Mammary epithelial cell (primary cell): ENCODE measurements around the gene DZIP1L.

ENCODE experiments used
- EZH2 ChIP-seq: IDR thresholded peaks from 2 replicates; pipeline ENCODE4 v1.6.1; 2012; ENCODE audit warnings: low read length, inconsistent platforms, borderline replicate concordance
- TF ChIP-seq, protein P1 (sequence below), 2 donors: IDR thresholded peaks in 1 of 2; conservative IDR thresholded peaks in 1 of 2; 2 replicates each; pipeline ENCODE4 v1.5.1; 2011 to 2012; ENCODE audit warnings: inconsistent platforms in 2 of 2, low read length in 2 of 2, mild to moderate bottlenecking in 2 of 2, control low read depth in 1 of 2, low read depth in 1 of 2; ENCODE audit not compliant: insufficient read depth in 1 of 2; ENCODE audit errors: extremely low read depth in 1 of 2

GRCh38 chr3:138078901-138079344, 36.5 kb downstream of the DZIP1L start:
- TF ChIP-seq EZH2, result no peak
- TF ChIP-seq, protein P1, sequence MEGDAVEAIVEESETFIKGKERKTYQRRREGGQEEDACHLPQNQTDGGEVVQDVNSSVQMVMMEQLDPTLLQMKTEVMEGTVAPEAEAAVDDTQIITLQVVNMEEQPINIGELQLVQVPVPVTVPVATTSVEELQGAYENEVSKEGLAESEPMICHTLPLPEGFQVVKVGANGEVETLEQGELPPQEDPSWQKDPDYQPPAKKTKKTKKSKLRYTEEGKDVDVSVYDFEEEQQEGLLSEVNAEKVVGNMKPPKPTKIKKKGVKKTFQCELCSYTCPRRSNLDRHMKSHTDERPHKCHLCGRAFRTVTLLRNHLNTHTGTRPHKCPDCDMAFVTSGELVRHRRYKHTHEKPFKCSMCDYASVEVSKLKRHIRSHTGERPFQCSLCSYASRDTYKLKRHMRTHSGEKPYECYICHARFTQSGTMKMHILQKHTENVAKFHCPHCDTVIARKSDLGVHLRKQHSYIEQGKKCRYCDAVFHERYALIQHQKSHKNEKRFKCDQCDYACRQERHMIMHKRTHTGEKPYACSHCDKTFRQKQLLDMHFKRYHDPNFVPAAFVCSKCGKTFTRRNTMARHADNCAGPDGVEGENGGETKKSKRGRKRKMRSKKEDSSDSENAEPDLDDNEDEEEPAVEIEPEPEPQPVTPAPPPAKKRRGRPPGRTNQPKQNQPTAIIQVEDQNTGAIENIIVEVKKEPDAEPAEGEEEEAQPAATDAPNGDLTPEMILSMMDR (conservative IDR thresholded peaks at IDR 0.05 in 1 of 2, IDR thresholded peaks at IDR 0.05 in 1 of 2; ENCODE audit: extremely low read depth in 1 of 2, insufficient read depth in 1 of 2, low read depth in 1 of 2, low read length in 2 of 2), result no peak
